Endodermal cell (in vitro differentiated cells): ENCODE results near the gene EIF1AY. TPM values are rescaled to one million over a fixed set of nuclear protein-coding genes. Genes with fewer than 3 reads are reported as not detected.

Source experiments
- DNase-seq: peaks from one replicate; pipeline ENCODE4 v3.0.0-alpha.2; 2017
- H3K27ac ChIP-seq: 2 replicates; pipeline ENCODE4 v1.5.1; 2013; ENCODE audit warnings: mild to moderate bottlenecking, low read depth, low read length, moderate library complexity
- H3K27me3 ChIP-seq: 2 replicates; pipeline ENCODE4 v1.6.1; 2013; ENCODE audit warnings: mild to moderate bottlenecking, low read length, moderate library complexity; ENCODE audit not compliant: insufficient read depth, control insufficient read depth, poor library complexity, severe bottlenecking
- H3K36me3 ChIP-seq: 2 replicates; pipeline ENCODE4 v1.7.0; 2013; ENCODE audit warnings: mild to moderate bottlenecking, low read length, moderate library complexity; ENCODE audit not compliant: control insufficient read depth, insufficient read depth
- H3K4me1 ChIP-seq: one replicate; pipeline ENCODE4 v1.7.0; 2013; ENCODE audit warnings: low read length; ENCODE audit not compliant: control insufficient read depth, insufficient read depth
- H3K4me3 ChIP-seq: 2 replicates; pipeline ENCODE4 v1.5.1; 2013; ENCODE audit warnings: mild to moderate bottlenecking, low read length, moderate library complexity
- H3K9ac ChIP-seq: 2 replicates; pipeline ENCODE4 v1.6.1; 2013; ENCODE audit warnings: mild to moderate bottlenecking, low read length, moderate library complexity; ENCODE audit not compliant: poor library complexity, severe bottlenecking; ENCODE audit errors: extremely low read depth
- H3K9me3 ChIP-seq: 2 replicates; pipeline ENCODE4 v1.6.1; 2013; ENCODE audit warnings: mild to moderate bottlenecking, low read length, moderate library complexity; ENCODE audit not compliant: control insufficient read depth
- H3K27ac Mint-ChIP-seq: 2 replicates; pipeline ENCODE4 v1.8.0; 2020; ENCODE audit warnings: mixed read lengths
- H3K27me3 Mint-ChIP-seq: 2 replicates; pipeline ENCODE4 v1.8.0; 2021; ENCODE audit warnings: mild to moderate bottlenecking, mixed read lengths; ENCODE audit not compliant: insufficient read depth
- H3K36me3 Mint-ChIP-seq: 2 replicates; pipeline ENCODE4 v1.8.0; 2020; ENCODE audit warnings: low read depth, mixed read lengths
- H3K4me1 Mint-ChIP-seq: 2 replicates; pipeline ENCODE4 v1.8.0; 2020; ENCODE audit warnings: mixed read lengths
- H3K4me3 Mint-ChIP-seq: 2 replicates; pipeline ENCODE4 v1.8.0; 2020; ENCODE audit warnings: mild to moderate bottlenecking, moderate library complexity, mixed read lengths
- H3K9me3 Mint-ChIP-seq: 2 replicates; pipeline ENCODE4 v1.8.0; 2020; ENCODE audit warnings: mild to moderate bottlenecking, mixed read lengths
- CTCF ChIP-seq: fragments of 200-600 bp; sonication (generic); conservative IDR thresholded peaks from 2 replicates; pipeline ENCODE4 v1.5.0; 2021; ENCODE audit warnings: antibody characterized with exemption, mild to moderate bottlenecking
- WGBS, 2 experiments: methylation state at CpG; one replicate each; pipeline versions ENCODE4 v1.1.5 to v1.1.7; 2013; ENCODE audit warnings: missing lambda C conversion rate in 2 of 2, mixed read lengths in 1 of 2; ENCODE audit not compliant: insufficient coverage in 1 of 2, insufficient read length in 1 of 2; 5-methylcytosine and 5-hydroxymethylcytosine counted together
- total RNA-seq, 2 donors: library from RNA; stranded (reverse); fragmentation: NEBNext Ultra II Directional in 1 of 2; extraction: Animal tissue kit (Norgen Biotek cat#: 25700) in 1 of 2; gene quantifications; 2 replicates in 1 of 2; 3 replicates in 1 of 2; pipeline ENCODE4 v1.2.1, GENCODE V29; 2021

The EIF1AY gene
- total RNA-seq, 2 donors from 2014 or later, result 46.3 TPM; not detected in 1

GRCh38 chrY:20558677-20559076 lies 16.9 kb upstream of the EIF1AY start:
- Histone ChIP-seq H3K36me3 (no peaks in the 10 kb centered on the region), H3K9ac (no peak overlapping the region), H3K4me1 (no peaks in the 10 kb centered on the region), H3K4me3 (no peak overlapping the region), H3K27me3 (no peaks in the 10 kb centered on the region), H3K9me3 (peaks cover 15% of the 10 kb centered on the region), H3K27ac (no peak overlapping the region)
- no peaks in the 10 kb centered on the region for H3K27me3 Mint-ChIP-seq
- H3K4me3 Mint-ChIP-seq, result no peak overlapping the region
- DNase-seq, result no peak
- no peak for TF ChIP-seq CTCF
- WGBS, 2 experiments, result 42% methylated on average over 2 of the region's 2 CpGs; no CpG with 5 or more reads in 1 of the 2 experiments
- no peak overlapping the region for H3K27ac Mint-ChIP-seq
- H3K4me1 Mint-ChIP-seq, result no peaks in the 10 kb centered on the region
- no peaks in the 10 kb centered on the region for H3K9me3 Mint-ChIP-seq
- H3K36me3 Mint-ChIP-seq, result no peaks in the 10 kb centered on the region

DNA sequence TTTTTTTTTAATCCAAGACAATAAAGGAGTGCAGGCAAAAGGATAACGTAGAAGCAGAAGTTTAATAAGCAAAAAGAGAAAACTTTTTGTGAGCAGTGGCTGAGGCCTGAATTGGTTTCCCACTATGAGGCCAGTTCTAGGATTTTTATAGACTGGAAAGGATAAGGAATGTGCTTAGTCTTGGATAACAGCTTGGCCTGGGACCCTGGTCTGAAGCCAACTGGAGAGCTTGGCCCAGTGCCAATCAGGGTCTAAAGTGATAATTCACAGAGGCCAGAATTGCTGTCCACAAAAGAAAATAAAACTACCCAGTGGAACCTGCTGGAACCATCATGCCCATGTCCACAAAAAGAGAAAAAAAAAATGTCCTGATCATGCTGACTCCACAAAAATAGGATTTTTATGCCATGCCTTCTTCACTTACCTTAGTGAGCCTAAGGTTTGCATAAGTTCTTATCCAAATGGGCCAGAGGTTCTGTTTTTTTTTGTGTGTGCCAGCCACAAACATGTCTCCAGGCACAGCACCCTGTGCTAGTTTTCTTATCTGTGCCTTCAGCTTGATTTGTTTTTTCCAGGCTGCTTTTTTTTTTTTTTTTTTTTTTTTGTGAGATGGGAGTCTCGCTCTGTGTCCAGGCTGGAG lies 15.6 kb upstream of the EIF1AY start:
- Mint-ChIP-seq H3K36me3 (no peaks in the 10 kb centered on the region), H3K27me3 (no peaks in the 10 kb centered on the region), H3K4me3 (no peak overlapping the region), H3K27ac (no peak overlapping the region), H3K9me3 (no peaks in the 10 kb centered on the region), H3K4me1 (no peaks in the 10 kb centered on the region)
- 81% methylated on average over 1 of the region's 2 CpGs; no CpG with 5 or more reads in 1 of the 2 experiments for WGBS, 2 experiments
- Histone ChIP-seq H3K9ac (no peak overlapping the region), H3K4me3 (no peak overlapping the region), H3K27ac (no peak overlapping the region), H3K36me3 (no peaks in the 10 kb centered on the region), H3K9me3 (peaks cover 8% of the 10 kb centered on the region), H3K4me1 (no peaks in the 10 kb centered on the region), H3K27me3 (no peaks in the 10 kb centered on the region)
- TF ChIP-seq CTCF, result no peak
- no peak for DNase-seq

DNA sequence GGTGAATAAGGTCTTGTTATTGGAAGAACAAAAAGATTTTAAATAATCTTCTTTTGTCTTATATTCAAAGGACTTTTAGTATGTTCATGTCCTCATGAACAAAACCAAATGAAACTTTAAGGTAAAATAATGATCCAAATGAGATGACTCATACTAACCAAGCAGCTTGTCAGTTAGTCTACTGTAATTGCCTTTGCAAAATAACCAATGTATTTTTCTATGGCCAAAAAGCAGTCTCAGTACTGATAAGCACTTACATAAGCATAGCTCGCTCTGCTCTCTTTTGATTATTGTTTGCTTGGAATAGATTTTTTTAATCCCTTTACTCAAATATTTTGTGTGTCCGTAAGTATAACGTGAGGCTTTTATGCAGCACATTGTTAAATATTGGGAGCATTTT lies 4.3 kb upstream of the EIF1AY start:
- DNase-seq, result no peak
- H3K4me1 Mint-ChIP-seq, result no peaks in the 10 kb centered on the region
- H3K9me3 ChIP-seq, result no peaks in the 10 kb centered on the region
- no peaks in the 10 kb centered on the region for H3K27me3 Mint-ChIP-seq
- WGBS, 2 experiments, result no CpG with 5 or more reads among the region's 3 CpGs
- no peak overlapping the region for H3K27ac ChIP-seq
- no peak overlapping the region for H3K27ac Mint-ChIP-seq
- H3K4me1 ChIP-seq, result no peaks in the 10 kb centered on the region
- H3K27me3 ChIP-seq, result no peaks in the 10 kb centered on the region
- no peaks in the 10 kb centered on the region for H3K36me3 Mint-ChIP-seq
- H3K36me3 ChIP-seq, result no peaks in the 10 kb centered on the region
- no peaks in the 10 kb centered on the region for H3K9me3 Mint-ChIP-seq
- TF ChIP-seq CTCF, result no peak
- no peak overlapping the region for H3K9ac ChIP-seq
- no peak overlapping the region for H3K4me3 ChIP-seq
- no peak overlapping the region for H3K4me3 Mint-ChIP-seq
